ENCODE results near the gene PPT1.

PPT1 gene

GRCh38 chr1:40059960-40060750 lies 36.9 kb downstream of the PPT1 start:
- no peak for TF ChIP-seq CTCF (IDR thresholded peaks at IDR 0.05; ENCODE audit: low read depth, low read length)
- no peak overlapping the region for H3K4me3 ChIP-seq (ENCODE audit: low read depth, low read length)

- TF ChIP-seq CTCF (IDR thresholded peaks at IDR 0.05; ENCODE audit: low read depth, low read length): no peak
- no peak overlapping the region for H3K4me3 ChIP-seq (ENCODE audit: low read depth, low read length)
These were observed 37.6 kb downstream of the PPT1 start for GRCh38 chr1:40059338-40059959.

- TF ChIP-seq CTCF (IDR thresholded peaks at IDR 0.05; ENCODE audit: low read depth, low read length): no peak
- no peak overlapping the region for H3K4me3 ChIP-seq (ENCODE audit: low read depth, low read length)
These were observed 38.4 kb downstream of the PPT1 start for GRCh38 chr1:40058453-40059337.

- H3K4me3 ChIP-seq (ENCODE audit: low read depth, low read length): no peak overlapping the region
- no peak for TF ChIP-seq CTCF (IDR thresholded peaks at IDR 0.05; ENCODE audit: low read depth, low read length)
These were observed 39.0 kb downstream of the PPT1 start for GRCh38 chr1:40058097-40058452.

GRCh38 chr1:40057310-40058030 lies 39.6 kb downstream of the PPT1 start:
- H3K4me3 ChIP-seq (ENCODE audit: low read depth, low read length): no peak overlapping the region
- no peak for TF ChIP-seq CTCF (IDR thresholded peaks at IDR 0.05; ENCODE audit: low read depth, low read length)

- H3K4me3 ChIP-seq (ENCODE audit: low read depth, low read length): no peak overlapping the region
- no peak for TF ChIP-seq CTCF (IDR thresholded peaks at IDR 0.05; ENCODE audit: low read depth, low read length)
These were observed 40.3 kb downstream of the PPT1 start for GRCh38 chr1:40056519-40057309.
